Small intestine (tissue), 16 donors: Measurements from ENCODE around the gene CAMTA1. TPM values are rescaled to one million over a fixed set of nuclear protein-coding genes. Genes with fewer than 3 reads are reported as not detected.
"Not testable (repeated sequence)": the region's sequence is repeated elsewhere in the genome, so short reads cannot be mapped to it uniquely, and the experiment has no call there.

Source experiments
- DNase-seq, 2 donors: peaks; one replicate each; pipeline versions ENCODE4 v3.0.0 to v3.0.0-alpha.2; 2013
- FAIRE-seq: peaks from 2 replicates; lab custom pipeline; 2012; peaks lifted over from hg19 to GRCh38; lab: Jason Lieb, UNC
- H3K27ac ChIP-seq, 3 donors: one replicate each; pipeline ENCODE4 v1.5.1; 2013; ENCODE audit warnings: low read length in 2 of 3, mild to moderate bottlenecking in 2 of 3, control low read depth in 1 of 3, inconsistent platforms in 1 of 3, low read depth in 1 of 3, moderate library complexity in 1 of 3
- H3K27me3 ChIP-seq, 3 donors: one replicate each; pipeline ENCODE4 v1.6.1; 2013; ENCODE audit warnings: low read length in 3 of 3, inconsistent platforms in 1 of 3; ENCODE audit not compliant: control insufficient read depth in 3 of 3, insufficient read depth in 3 of 3
- H3K36me3 ChIP-seq, 3 donors: one replicate each; pipeline ENCODE4 v1.6.1; 2013; ENCODE audit warnings: low read length in 3 of 3, inconsistent platforms in 1 of 3, low read depth in 1 of 3, mild to moderate bottlenecking in 1 of 3, moderate library complexity in 1 of 3; ENCODE audit not compliant: control insufficient read depth in 3 of 3, insufficient read depth in 2 of 3
- H3K4me1 ChIP-seq, 3 donors: one replicate each; pipeline ENCODE4 v1.6.1; 2013; ENCODE audit warnings: low read length in 2 of 3, inconsistent platforms in 1 of 3, low read depth in 1 of 3, mild to moderate bottlenecking in 1 of 3, moderate library complexity in 1 of 3; ENCODE audit not compliant: control insufficient read depth in 3 of 3, insufficient read depth in 2 of 3
- H3K4me3 ChIP-seq, 3 donors: one replicate each; pipeline ENCODE4 v1.5.1; 2013; ENCODE audit warnings: low read length in 3 of 3, control low read depth in 1 of 3, inconsistent platforms in 1 of 3, low read depth in 1 of 3, mild to moderate bottlenecking in 1 of 3, moderate library complexity in 1 of 3
- H3K9me3 ChIP-seq, 2 donors: one replicate each; pipeline ENCODE4 v1.6.1; 2013; ENCODE audit warnings: low read depth in 1 of 2, low read length in 1 of 2; ENCODE audit not compliant: control insufficient read depth in 2 of 2, insufficient read depth in 1 of 2
- WGBS, 3 donors: extraction: QIAGEN DNeasy Blood & Tissue Kit; methylation state at CpG; one replicate each; pipeline ENCODE4 v1.1.7; 2013; 5-methylcytosine and 5-hydroxymethylcytosine counted together
- long read RNA-seq, 10 donors: transcript quantifications; one replicate each; lab custom pipeline, GENCODE V29; 2026
- polyA plus RNA-seq, 4 donors: library from polyadenylated mRNA; stranded (reverse) in 3 of 4; unstranded in 1 of 4; fragments of 200-250 nt in 3 of 4; fragments of 120-200 nt in 1 of 4; gene quantifications; one replicate each; pipeline versions ENCODE4 v1.2.1 to v1.2.3, GENCODE V29; 2013
- donor health status: healthy with polysubstance abuse.
- donor health status: control.
- donor health status: control.
- donor health status: Bipolar disorder and iron deficiency.
- donor health status: healthy.

Gene CAMTA1
- 100 to 1,000 TPM in 3 of 4 donors, 10 to 100 TPM in 1; 57.6 to 177 (median 147) TPM for polyA plus RNA-seq
- long read RNA-seq, donor 1 = 0 reads
- long read RNA-seq, donor 2, transcript CAMTA1-208 (4 exons, 567 nt) = major isoform, 29 of 34 reads
- long read RNA-seq, donor 2, partial matches to known transcripts = 0 of 34 reads
- long read RNA-seq, donor 2, other reads (novel, unspliced or antisense) = 0 of 34 reads
- long read RNA-seq, donor 3, transcript CAMTA1-208 (4 exons, 567 nt) = major isoform, 37 of 56 reads
- long read RNA-seq, donor 3, transcript CAMTA1-213 (3 exons, 538 nt) = minor isoform, 13 of 56 reads
- long read RNA-seq, donor 3, partial matches to known transcripts = 0 of 56 reads
- long read RNA-seq, donor 3, other reads (novel, unspliced or antisense) = 0 of 56 reads
- long read RNA-seq, donor 4, partial matches to known transcripts = 0 of 1 reads
- long read RNA-seq, donor 4, other reads (novel, unspliced or antisense) = 0 of 1 reads
- long read RNA-seq, donor 5, transcript CAMTA1-208 (4 exons, 567 nt) = major isoform, 16 of 22 reads
- long read RNA-seq, donor 5, partial matches to known transcripts = 0 of 22 reads
- long read RNA-seq, donor 5, other reads (novel, unspliced or antisense) = 0 of 22 reads
- long read RNA-seq, donor 6, transcript CAMTA1-208 (4 exons, 567 nt) = major isoform, 38 of 65 reads
- long read RNA-seq, donor 6, transcript CAMTA1-213 (3 exons, 538 nt) = minor isoform, 16 of 65 reads
- long read RNA-seq, donor 6, partial matches to known transcripts = 8 of 65 reads
- long read RNA-seq, donor 6, other reads (novel, unspliced or antisense) = 0 of 65 reads
- long read RNA-seq, donor 7 = 0 reads
- long read RNA-seq, donor 8, partial matches to known transcripts = 0 of 6 reads
- long read RNA-seq, donor 8, other reads (novel, unspliced or antisense) = 0 of 6 reads
- long read RNA-seq, donor 9, partial matches to known transcripts = 0 of 8 reads
- long read RNA-seq, donor 9, other reads (novel, unspliced or antisense) = 0 of 8 reads
- long read RNA-seq, donor 10, transcript CAMTA1-213 (3 exons, 538 nt) = minor isoform, 15 of 70 reads
- long read RNA-seq, donor 10, transcript CAMTA1-202 (5 exons, 431 nt) = minor isoform, 6 of 70 reads
- long read RNA-seq, donor 10, transcript CAMTA1-208 (4 exons, 567 nt) = major isoform, 33 of 70 reads
- long read RNA-seq, donor 10, partial matches to known transcripts = 12 of 70 reads
- long read RNA-seq, donor 10, other reads (novel, unspliced or antisense) = 0 of 70 reads

GRCh38 chr1:6785318-6785727, at the start of gene CAMTA1:
TSS of gene CAMTA1 (plus strand) at chr1:6785454. CDS start at chr1:6785531, 77 bp downstream.
- H3K4me3 ChIP-seq = peak within 1 kb of the TSS; percentile 80 to 93 (median 80)
- H3K27ac ChIP-seq = peak within 1 kb of the TSS; percentile 98 to 99 (median 99)
- H3K4me1 ChIP-seq = peaks cover 5 to 8% (median 6%) of the 10 kb centered on the region in 3 donors
- 0 to 1% (median 0%) methylated on average over 5 to 68 of the region's 69 CpGs for WGBS, 3 donors
- FAIRE-seq (no peak), DNase-seq (no peak)
- peaks cover 0 to 3% (median 0%) of the 10 kb centered on the region in 3 donors for H3K36me3 ChIP-seq
- no peaks in the 10 kb centered on the region for H3K9me3 ChIP-seq
- H3K27me3 ChIP-seq = no peaks in the 10 kb centered on the region

- no peak for DNase-seq
- Histone ChIP-seq H3K27me3 (peaks cover 0 to 5% (median 0%) of the 10 kb centered on the region in 3 donors), H3K27ac (no peak overlapping the region), H3K9me3 (peaks cover 0 to 4% of the 10 kb centered on the region in 2 donors), H3K4me3 (no peak overlapping the region), H3K4me1 (no peaks in the 10 kb centered on the region), H3K36me3 (no peaks in the 10 kb centered on the region)
- no peak for FAIRE-seq
- WGBS, 3 donors = 78 to 85% (median 82%) methylated on average over 27 to 30 of the region's 30 CpGs
Observed at GRCh38 chr1:6738987-6739676, 46.1 kb upstream of the CAMTA1 start.

GRCh38 chr1:6742676-6743188, 42.5 kb upstream of the CAMTA1 start:
- not testable (repeated sequence) for H3K9me3 ChIP-seq, H3K27ac ChIP-seq, H3K4me3 ChIP-seq, H3K4me1 ChIP-seq, H3K27me3 ChIP-seq, FAIRE-seq, H3K36me3 ChIP-seq
- WGBS, 3 donors = 54 to 69% (median 65%) methylated on average over 7 of the region's 7 CpGs
- peak in 1 of 2 donors; percentile 20 for DNase-seq

GRCh38 chr1:6743189-6744101, 41.8 kb upstream of the CAMTA1 start:
- Histone ChIP-seq H3K9me3 (peaks cover 0 to 4% of the 10 kb centered on the region in 2 donors), H3K4me1 (no peaks in the 10 kb centered on the region), H3K27ac (peak overlapping the region in 1 of 3 donors; percentile 62), H3K36me3 (no peaks in the 10 kb centered on the region), H3K27me3 (no peaks in the 10 kb centered on the region), H3K4me3 (no peak overlapping the region)
- no peak for DNase-seq
- no peak for FAIRE-seq
- WGBS, 3 donors = 44 to 67% (median 61%) methylated on average over 20 of the region's 20 CpGs

- WGBS, 3 donors = 69 to 89% (median 77%) methylated on average over 5 of the region's 5 CpGs
- H3K27me3 ChIP-seq = no peaks in the 10 kb centered on the region
- DNase-seq (no peak), FAIRE-seq (no peak)
- no peak overlapping the region for H3K4me3 ChIP-seq
- H3K27ac ChIP-seq = no peak overlapping the region
- H3K4me1 ChIP-seq = no peaks in the 10 kb centered on the region
- peaks cover 0 to 4% of the 10 kb centered on the region in 2 donors for H3K9me3 ChIP-seq
- H3K36me3 ChIP-seq = no peaks in the 10 kb centered on the region
Observed at GRCh38 chr1:6745073-6745472, 40.2 kb upstream of the CAMTA1 start.

- H3K4me1 ChIP-seq = no peaks in the 10 kb centered on the region
- DNase-seq (no peak), FAIRE-seq (no peak)
Observed at GRCh38 chr1:6747674-6748073, 37.6 kb upstream of the CAMTA1 start.

GRCh38 chr1:6750490-6750889, 34.8 kb upstream of the CAMTA1 start:
- FAIRE-seq = no peak
- no peaks in the 10 kb centered on the region for H3K36me3 ChIP-seq
- DNase-seq = no peak

More at GRCh38 chr1:6747674-6748073, 37.6 kb upstream of the CAMTA1 start:
- Histone ChIP-seq H3K27ac (no peak overlapping the region), H3K36me3 (no peaks in the 10 kb centered on the region), H3K9me3 (no peaks in the 10 kb centered on the region), H3K27me3 (no peaks in the 10 kb centered on the region), H3K4me3 (no peak overlapping the region)
- 73 to 85% (median 81%) methylated on average over 2 of the region's 2 CpGs for WGBS, 3 donors

More at GRCh38 chr1:6750490-6750889, 34.8 kb upstream of the CAMTA1 start:
- no peaks in the 10 kb centered on the region for H3K4me1 ChIP-seq
- 79 to 87% (median 81%) methylated on average over 4 of the region's 4 CpGs for WGBS, 3 donors
- H3K4me3 ChIP-seq = no peak overlapping the region
- peaks cover 0 to 2% (median 0%) of the 10 kb centered on the region in 3 donors for H3K27me3 ChIP-seq
- no peak overlapping the region for H3K27ac ChIP-seq
- H3K9me3 ChIP-seq = no peaks in the 10 kb centered on the region
